Thyroid gland (tissue), 4 donors: ENCODE results near the gene AFAP1.

ENCODE experiments used
- POLR2A ChIP-seq, 2 donors: fragments of 450-650 bp; IDR thresholded peaks; one replicate each; pipeline ENCODE4 v1.6.1; 2017; ENCODE audit warnings: antibody characterized with exemption in 2 of 2, mild to moderate bottlenecking in 2 of 2, moderate library complexity in 1 of 2
- TF ChIP-seq, protein P1 (sequence below), 6 experiments: fragments of 200-600 bp in 3 of 6; fragments of 450-650 bp in 3 of 6; sonication (generic) in 3 of 6; IDR thresholded peaks; one replicate each; pipeline ENCODE4 v1.5.1; 2016 to 2019; ENCODE audit warnings: antibody characterized with exemption in 6 of 6, mild to moderate bottlenecking in 2 of 6, inconsistent platforms in 1 of 6, moderate library complexity in 1 of 6

DNA sequence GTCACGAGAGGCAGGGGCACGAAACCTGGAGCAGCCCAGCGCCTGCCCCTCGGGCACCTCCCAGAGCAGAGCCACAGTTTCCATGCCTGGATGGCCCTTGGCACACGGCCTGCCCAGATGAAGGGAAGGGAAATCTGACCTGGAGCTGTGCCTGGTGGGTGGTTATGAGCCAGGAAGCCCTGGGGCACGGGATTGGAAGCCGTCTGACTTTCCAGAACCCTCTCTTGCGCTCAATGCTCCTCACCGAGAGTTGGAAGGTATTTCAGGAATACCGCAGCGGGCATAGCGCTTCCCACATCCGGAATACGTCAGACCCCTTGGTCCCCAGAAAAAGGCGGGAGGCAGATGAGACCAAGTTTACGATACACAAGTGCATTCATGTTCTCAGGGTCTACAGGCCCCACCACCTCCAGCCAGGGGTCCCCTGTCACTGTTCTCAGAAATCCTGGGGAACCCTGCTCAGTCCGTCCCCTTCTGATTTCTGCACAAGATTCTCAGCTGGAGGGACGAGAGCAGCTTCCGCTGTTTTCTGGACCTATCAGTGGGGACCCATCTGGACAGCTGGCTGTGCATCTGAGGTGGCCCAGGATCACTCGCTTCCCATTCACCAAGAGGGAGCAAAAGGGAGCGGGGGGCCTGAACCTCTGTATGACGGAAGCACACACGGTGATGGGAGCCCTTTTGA lies 172.9 kb downstream of the AFAP1 start:
- TF ChIP-seq, protein P1, sequence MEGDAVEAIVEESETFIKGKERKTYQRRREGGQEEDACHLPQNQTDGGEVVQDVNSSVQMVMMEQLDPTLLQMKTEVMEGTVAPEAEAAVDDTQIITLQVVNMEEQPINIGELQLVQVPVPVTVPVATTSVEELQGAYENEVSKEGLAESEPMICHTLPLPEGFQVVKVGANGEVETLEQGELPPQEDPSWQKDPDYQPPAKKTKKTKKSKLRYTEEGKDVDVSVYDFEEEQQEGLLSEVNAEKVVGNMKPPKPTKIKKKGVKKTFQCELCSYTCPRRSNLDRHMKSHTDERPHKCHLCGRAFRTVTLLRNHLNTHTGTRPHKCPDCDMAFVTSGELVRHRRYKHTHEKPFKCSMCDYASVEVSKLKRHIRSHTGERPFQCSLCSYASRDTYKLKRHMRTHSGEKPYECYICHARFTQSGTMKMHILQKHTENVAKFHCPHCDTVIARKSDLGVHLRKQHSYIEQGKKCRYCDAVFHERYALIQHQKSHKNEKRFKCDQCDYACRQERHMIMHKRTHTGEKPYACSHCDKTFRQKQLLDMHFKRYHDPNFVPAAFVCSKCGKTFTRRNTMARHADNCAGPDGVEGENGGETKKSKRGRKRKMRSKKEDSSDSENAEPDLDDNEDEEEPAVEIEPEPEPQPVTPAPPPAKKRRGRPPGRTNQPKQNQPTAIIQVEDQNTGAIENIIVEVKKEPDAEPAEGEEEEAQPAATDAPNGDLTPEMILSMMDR (IDR thresholded peaks at IDR 0.05), result no peak
- TF ChIP-seq POLR2A (IDR thresholded peaks at IDR 0.05), result peak in 1 of 2 donors; percentile 6
